ENCODE data around the gene HADHB. TPM values are rescaled to one million over a fixed set of nuclear protein-coding genes. Genes with fewer than 3 reads are reported as not detected.
A peak's percentile ranks its signal among the peaks of the same experiment; 100 is the strongest.

The HADHB gene
- total RNA-seq, 1 donor from 2014 or later, result 66.5 TPM

GRCh38 chr2:26245231-26245732 lies 543 bp downstream of the HADHB start:
- Mint-ChIP-seq H3K4me1 (peaks cover 39% of the 10 kb centered on the region), H3K27me3 (ENCODE audit: low read depth) (no peaks in the 10 kb centered on the region), H3K36me3 (ENCODE audit: low read depth) (no peaks in the 10 kb centered on the region), H3K9me3 (no peaks in the 10 kb centered on the region), H3K4me3 (peak overlapping the region; percentile 99), H3K27ac (ENCODE audit: unreplicated experiment) (no peak overlapping the region)
- DNase-seq (ENCODE audit: low read depth, low spot score), result peak; percentile 12
- no peak for TF ChIP-seq CTCF (conservative IDR thresholded peaks at IDR 0.05)

- DNase-seq (ENCODE audit: low read depth, low spot score), result no peak
- no peaks in the 10 kb centered on the region for H3K9me3 Mint-ChIP-seq
- H3K36me3 Mint-ChIP-seq (ENCODE audit: low read depth), result no peaks in the 10 kb centered on the region
- TF ChIP-seq CTCF (conservative IDR thresholded peaks at IDR 0.05), result no peak
- H3K4me3 Mint-ChIP-seq, result peak overlapping the region; percentile 99
- H3K4me1 Mint-ChIP-seq, result peaks cover 36% of the 10 kb centered on the region
- H3K27me3 Mint-ChIP-seq (ENCODE audit: low read depth), result no peaks in the 10 kb centered on the region
- H3K27ac Mint-ChIP-seq (ENCODE audit: unreplicated experiment), result no peak overlapping the region
Measured at GRCh38 chr2:26245810-26246209, 1.1 kb downstream of the HADHB start.

- Mint-ChIP-seq H3K4me3 (peak overlapping the region; percentile 99), H3K36me3 (ENCODE audit: low read depth) (no peaks in the 10 kb centered on the region), H3K27ac (ENCODE audit: unreplicated experiment) (no peak overlapping the region), H3K27me3 (ENCODE audit: low read depth) (no peaks in the 10 kb centered on the region), H3K4me1 (peaks cover 34% of the 10 kb centered on the region), H3K9me3 (no peaks in the 10 kb centered on the region)
- no peak for DNase-seq (ENCODE audit: low read depth, low spot score)
- TF ChIP-seq CTCF (conservative IDR thresholded peaks at IDR 0.05), result no peak
Measured at GRCh38 chr2:26246818-26247217, 2.1 kb downstream of the HADHB start.

- H3K27me3 Mint-ChIP-seq (ENCODE audit: low read depth), result no peaks in the 10 kb centered on the region
- no peaks in the 10 kb centered on the region for H3K9me3 Mint-ChIP-seq
- no peak overlapping the region for H3K4me3 Mint-ChIP-seq
- H3K4me1 Mint-ChIP-seq, result peaks cover 18% of the 10 kb centered on the region
- no peaks in the 10 kb centered on the region for H3K36me3 Mint-ChIP-seq (ENCODE audit: low read depth)
- DNase-seq (ENCODE audit: low read depth, low spot score), result no peak
- no peak for TF ChIP-seq CTCF (conservative IDR thresholded peaks at IDR 0.05)
- no peak overlapping the region for H3K27ac Mint-ChIP-seq (ENCODE audit: unreplicated experiment)
Measured at GRCh38 chr2:26249625-26250024, 4.9 kb downstream of the HADHB start.

GRCh38 chr2:26251893-26252292 lies 7.2 kb downstream of the HADHB start:
- DNase-seq (ENCODE audit: low read depth, low spot score), result no peak
- Mint-ChIP-seq H3K27me3 (ENCODE audit: low read depth) (no peaks in the 10 kb centered on the region), H3K4me3 (no peak overlapping the region), H3K9me3 (no peaks in the 10 kb centered on the region), H3K4me1 (peaks cover 4% of the 10 kb centered on the region), H3K36me3 (ENCODE audit: low read depth) (no peaks in the 10 kb centered on the region), H3K27ac (ENCODE audit: unreplicated experiment) (no peak overlapping the region)
- TF ChIP-seq CTCF (conservative IDR thresholded peaks at IDR 0.05), result no peak
